H1 (cell line): ENCODE results near the gene PRSS36. TPM values are rescaled to one million over a fixed set of nuclear protein-coding genes. Genes with fewer than 3 reads are reported as not detected.

Experiments
- CTCF ChIA-PET: fragments of 300-600 bp; sonication (Branson Sonifier 250); formaldehyde crosslinking; loops from one replicate; lab custom pipeline; 2021; ENCODE audit not compliant: partially characterized antibody; lab: Charles Lee
- POLR2A ChIA-PET: fragments of 300-600 bp; sonication (Branson Sonifier 250); formaldehyde crosslinking; loops from one replicate; lab custom pipeline; 2021; ENCODE audit warnings: inconsistent platforms; ENCODE audit not compliant: partially characterized antibody; lab: Charles Lee
- DNase-seq, 2 experiments: peaks; one replicate each; pipeline versions ENCODE4 v3.0.0 to v3.0.0-alpha.2; 2010 to 2022; ENCODE audit warnings: low spot score in 2 of 2, low read depth in 1 of 2, mixed read lengths in 1 of 2
- FAIRE-seq: peaks from 2 replicates; lab custom pipeline; 2011; peaks lifted over from hg19 to GRCh38; lab: Jason Lieb, UNC
- H2AFZ ChIP-seq: 2 replicates; pipeline ENCODE4 v1.8.1; 2012; ENCODE audit warnings: low read length, inconsistent platforms
- H2AK5ac ChIP-seq: 2 replicates; pipeline ENCODE4 v1.6.1; 2013; ENCODE audit warnings: low read depth, low read length
- H2BK120ac ChIP-seq: replicated peaks from 2 replicates; pipeline ENCODE3; 2013; ENCODE audit warnings: low read depth, low read length, inconsistent platforms
- H2BK12ac ChIP-seq: 2 replicates; pipeline ENCODE4 v1.6.1; 2013; ENCODE audit warnings: low read depth, low read length
- H2BK15ac ChIP-seq: 2 replicates; pipeline ENCODE4 v1.6.1; 2013; ENCODE audit warnings: low read length
- H2BK20ac ChIP-seq: 2 replicates; pipeline ENCODE4 v1.6.1; 2013; ENCODE audit warnings: low read length
- H2BK5ac ChIP-seq: 2 replicates; pipeline ENCODE4 v1.6.1; 2013; ENCODE audit warnings: low read depth, low read length
- H3K14ac ChIP-seq: 2 replicates; pipeline ENCODE4 v1.6.1; 2013; ENCODE audit warnings: inconsistent platforms; ENCODE audit not compliant: insufficient read length
- H3K18ac ChIP-seq: 2 replicates; pipeline ENCODE4 v1.6.1; 2013; ENCODE audit warnings: low read length; ENCODE audit errors: extremely low read depth
- H3K23ac ChIP-seq: 2 replicates; pipeline ENCODE4 v1.6.1; 2013; ENCODE audit warnings: inconsistent platforms; ENCODE audit not compliant: insufficient read length
- H3K23me2 ChIP-seq: 2 replicates; pipeline ENCODE4 v1.6.1; 2013; ENCODE audit warnings: low read depth, low read length
- H3K27ac ChIP-seq: 2 replicates; pipeline ENCODE4 v1.6.1; 2011; ENCODE audit warnings: low read depth, low read length, inconsistent platforms
- H3K27me3 ChIP-seq, 4 experiments: replicated peaks in 1 of 4; 1 replicate in 1 of 4; 2 replicates in 3 of 4; pipeline versions ENCODE4 v1.6.1 to v1.8.1; 2011 to 2013; ENCODE audit warnings: low read length in 3 of 4, mild to moderate bottlenecking in 3 of 4, inconsistent platforms in 2 of 4, mixed read lengths in 2 of 4, moderate library complexity in 1 of 4; ENCODE audit not compliant: control insufficient read depth in 3 of 4, insufficient read depth in 3 of 4; ENCODE audit errors: extremely low read depth in 1 of 4
- H3K36me3 ChIP-seq, 4 experiments: 2 replicates each; pipeline versions ENCODE4 v1.6.1 to v1.8.1; 2011 to 2013; ENCODE audit warnings: mild to moderate bottlenecking in 4 of 4, low read length in 3 of 4, moderate library complexity in 2 of 4, control low read depth in 1 of 4, inconsistent platforms in 1 of 4; ENCODE audit not compliant: insufficient read depth in 4 of 4, control insufficient read depth in 2 of 4
- H3K4ac ChIP-seq: replicated peaks from 2 replicates; pipeline ENCODE3; 2013; ENCODE audit warnings: low read length, low read depth, mixed read lengths, inconsistent platforms; ENCODE audit not compliant: insufficient read length
- H3K4me1 ChIP-seq, 4 experiments: replicated peaks in 1 of 4; 1 replicate in 1 of 4; 2 replicates in 3 of 4; pipeline versions ENCODE4 v1.6.1 to v1.8.1; 2011 to 2013; ENCODE audit warnings: low read length in 3 of 4, inconsistent platforms in 2 of 4, mixed read lengths in 1 of 4; ENCODE audit not compliant: insufficient read depth in 4 of 4, control insufficient read depth in 3 of 4
- H3K4me2 ChIP-seq, 2 experiments: 2 replicates each; pipeline versions ENCODE4 v1.6.1 to v1.8.1; 2011 to 2013; ENCODE audit warnings: low read depth in 2 of 2, low read length in 2 of 2, control low read depth in 1 of 2, inconsistent platforms in 1 of 2, mild to moderate bottlenecking in 1 of 2; ENCODE audit not compliant: insufficient read depth in 1 of 2
- H3K4me3 ChIP-seq, 4 experiments: fragments of 200-600, 300-600 bp in 1 of 4; sonication (generic), shearing (Covaris generic), sonication (Bioruptor Twin) in 1 of 4; 2 replicates each; pipeline versions ENCODE4 v1.5.1 to v1.8.1; 2011 to 2016; ENCODE audit warnings: low read length in 4 of 4, low read depth in 3 of 4, control low read depth in 2 of 4, inconsistent platforms in 2 of 4, mild to moderate bottlenecking in 2 of 4, mixed read lengths in 1 of 4, moderate library complexity in 1 of 4; ENCODE audit not compliant: insufficient read depth in 2 of 4; ENCODE audit errors: extremely low read depth in 1 of 4
- H3K56ac ChIP-seq: replicated peaks from 2 replicates; pipeline ENCODE3; 2013; ENCODE audit warnings: low read depth, mild to moderate bottlenecking, mixed read lengths, low read length, inconsistent platforms; ENCODE audit not compliant: insufficient read length
- H3K79me1 ChIP-seq: 2 replicates; pipeline ENCODE4 v1.6.1; 2013; ENCODE audit warnings: low read depth, low read length, control low read depth
- H3K79me2 ChIP-seq, 2 experiments: 2 replicates each; pipeline versions ENCODE4 v1.6.1 to v1.8.1; 2012 to 2013; ENCODE audit warnings: low read length in 2 of 2, mild to moderate bottlenecking in 2 of 2, inconsistent platforms in 1 of 2; ENCODE audit not compliant: insufficient read depth in 2 of 2, control insufficient read depth in 1 of 2
- H3K9ac ChIP-seq, 4 experiments: replicated peaks in 1 of 4; 1 replicate in 1 of 4; 2 replicates in 3 of 4; pipeline versions ENCODE4 v1.6.1 to v1.8.1; 2011 to 2013; ENCODE audit warnings: low read depth in 3 of 4, low read length in 3 of 4, control low read depth in 2 of 4, mild to moderate bottlenecking in 2 of 4, moderate library complexity in 2 of 4, inconsistent platforms in 1 of 4; ENCODE audit errors: extremely low read depth in 1 of 4
- H3K9me3 ChIP-seq, 2 experiments: 2 replicates each; pipeline versions ENCODE4 v1.6.1 to v1.8.1; 2012 to 2013; ENCODE audit warnings: mild to moderate bottlenecking in 2 of 2, moderate library complexity in 2 of 2, control low read depth in 1 of 2, inconsistent platforms in 1 of 2, low read depth in 1 of 2, low read length in 1 of 2, mixed read lengths in 1 of 2; ENCODE audit not compliant: insufficient read depth in 2 of 2
- H4K20me1 ChIP-seq, 2 experiments: replicated peaks in 1 of 2; 2 replicates each; pipeline versions ENCODE3 to v1.8.1; 2011 to 2013; ENCODE audit warnings: inconsistent platforms in 2 of 2, low read length in 2 of 2, mild to moderate bottlenecking in 1 of 2; ENCODE audit not compliant: insufficient read depth in 2 of 2, control insufficient read depth in 1 of 2
- H4K5ac ChIP-seq: 2 replicates; pipeline ENCODE4 v1.6.1; 2013; ENCODE audit warnings: low read length, low read depth, mixed read lengths, inconsistent platforms; ENCODE audit not compliant: insufficient read length
- H4K8ac ChIP-seq: 2 replicates; pipeline ENCODE4 v1.8.0; 2013; ENCODE audit warnings: mild to moderate bottlenecking, moderate library complexity, low read length, inconsistent platforms; ENCODE audit not compliant: insufficient read depth; ENCODE audit errors: extremely low read depth
- H4K91ac ChIP-seq: replicated peaks from 2 replicates; pipeline ENCODE3; 2013; ENCODE audit warnings: low read length, mixed read lengths, inconsistent platforms; ENCODE audit not compliant: insufficient read length
- CHD1 ChIP-seq: IDR thresholded peaks from 2 replicates; pipeline ENCODE4 v1.6.1; 2012; ENCODE audit warnings: low read depth, low read length, improper control_type of control experiment
- EGR1 ChIP-seq: IDR thresholded peaks from 2 replicates; pipeline ENCODE4 v1.6.1; 2011; ENCODE audit warnings: low read depth, low read length, borderline replicate concordance
- EP300 ChIP-seq, 2 experiments: IDR thresholded peaks; 1 replicate in 1 of 2; 2 replicates in 1 of 2; pipeline ENCODE4 v1.6.1; 2011 to 2012; ENCODE audit warnings: low read depth in 2 of 2, low read length in 2 of 2, mild to moderate bottlenecking in 2 of 2, borderline replicate concordance in 1 of 2, inconsistent platforms in 1 of 2, moderate library complexity in 1 of 2
- HDAC2 ChIP-seq, 2 experiments: fragments of 300-600 bp in 1 of 2; sonication (generic) in 1 of 2; IDR thresholded peaks; 2 replicates each; pipeline ENCODE4 v1.6.1; 2011 to 2012; ENCODE audit warnings: low read depth in 2 of 2, low read length in 2 of 2, mild to moderate bottlenecking in 2 of 2, moderate library complexity in 2 of 2, borderline replicate concordance in 1 of 2, inconsistent platforms in 1 of 2
- JUN ChIP-seq: IDR thresholded peaks from 2 replicates; pipeline ENCODE4 v1.6.1; 2011; ENCODE audit warnings: low read depth, mild to moderate bottlenecking, improper control_type of control experiment, low read length
- KDM5A ChIP-seq: fragments of 200-600 bp; IDR thresholded peaks from 2 replicates; pipeline ENCODE4 v1.7.1; 2012; ENCODE audit warnings: mild to moderate bottlenecking, low read length, inconsistent platforms, mixed read lengths
- RXRA ChIP-seq: IDR thresholded peaks from 2 replicates; pipeline ENCODE4 v1.6.1; 2011; ENCODE audit warnings: low read depth, mild to moderate bottlenecking, low read length, moderate library complexity; ENCODE audit not compliant: insufficient read depth
- SIN3A ChIP-seq, 2 experiments: IDR thresholded peaks in 1 of 2; conservative IDR thresholded peaks in 1 of 2; 2 replicates each; pipeline ENCODE4 v1.6.1; 2011 to 2012; ENCODE audit warnings: low read length in 2 of 2, improper control_type of control experiment in 1 of 2, low read depth in 1 of 2, mild to moderate bottlenecking in 1 of 2
- TAF1 ChIP-seq: IDR thresholded peaks from 2 replicates; pipeline ENCODE4 v1.6.1; 2011; ENCODE audit warnings: mild to moderate bottlenecking, low read depth, low read length
- TEAD4 ChIP-seq: IDR thresholded peaks from 2 replicates; pipeline ENCODE4 v1.6.1; 2012; ENCODE audit warnings: low read depth, low read length, inconsistent platforms, mixed read lengths
- WGBS, 2 experiments: shearing (Covaris generic) in 1 of 2; methylation state at CpG; one replicate each; pipeline versions ENCODE4 v1.1.6 to v1.1.7; 2013 to 2015; ENCODE audit warnings: low lambda C conversion rate in 2 of 2, mixed read lengths in 2 of 2, inconsistent platforms in 1 of 2, low coverage in 1 of 2, missing lambda C conversion rate in 1 of 2; ENCODE audit not compliant: insufficient replicate concordance in 2 of 2, insufficient coverage in 1 of 2, insufficient read length in 1 of 2; ENCODE audit errors: extremely low coverage in 1 of 2, missing lambda C conversion rate in 1 of 2; 5-methylcytosine and 5-hydroxymethylcytosine counted together
- polyA plus RNA-seq, 7 experiments: library from polyadenylated mRNA; depleted of rRNA in 3 of 7; stranded (reverse) in 5 of 7; unstranded in 2 of 7; fragments of >200 nt in 5 of 7; fragments of 200-250 nt in 2 of 7; gene quantifications; 1 replicate in 5 of 7; 2 replicates in 1 of 7; 4 replicates in 1 of 7; pipeline versions ENCODE4 v1.2.1 to v1.2.3, GENCODE V29; 2011 to 2013; ENCODE audit warnings: missing spikeins in 2 of 7, mixed read lengths in 2 of 7
- total RNA-seq: library from RNA; stranded (reverse); fragmentation: NEBNext Ultra II Directional; extraction: Animal tissue kit (Norgen Biotek cat#: 25700); gene quantifications from 2 replicates; pipeline ENCODE4 v1.2.1, GENCODE V29; 2021

The PRSS36 gene
- total and polyA plus RNA-seq, 2 of the 8 experiments (the other 6 are each of a cell fraction or from before 2014, with no cell fraction given), result 1.3 to 1.9 TPM

- ChIA-PET CTCF (interaction anchor here (0.6 to 1.4 kb wide), 13 partner anchors 9 to 341 kb away, joined by 3 to 10 read pairs (median 3); partner anchors contain the start of genes BCKDK and HSD3B7), POLR2A (interaction anchor here (0.6 to 29.9 kb wide), 37 partner anchors 9 to 342 kb away, joined by 3 to 713 read pairs (median 5); partner anchors contain the start of genes ARMC5, BCKDK, FUS and HSD3B7)
- peak within 1 kb of the TSS; percentile 98; the same call in 1 of the 2 replicates for H4K8ac ChIP-seq
- 1% methylated on average over 30 of the region's 68 CpGs; no CpG with 5 or more reads in 1 of the 2 experiments for WGBS, 2 experiments
- peak within 1 kb of the TSS; percentile 90 for H3K27ac ChIP-seq
- peaks cover 16 to 26% (median 21%) of the 10 kb centered on the region in 4 experiments for H3K36me3 ChIP-seq
- no peak within 1 kb of the TSS for H3K56ac ChIP-seq
- H2BK15ac ChIP-seq, result no peak within 1 kb of the TSS
- no peak within 1 kb of the TSS for H2AK5ac ChIP-seq
- DNase-seq (peak; percentile 90 to 94), FAIRE-seq (no peak)
- no peak within 1 kb of the TSS for H2BK12ac ChIP-seq
- peaks cover 8% of the 10 kb centered on the region for H3K79me1 ChIP-seq
- no peaks in the 10 kb centered on the region for H3K27me3 ChIP-seq
- peaks cover 3 to 19% of the 10 kb centered on the region in 2 experiments; a peak in 3 of 4 replicates for H3K79me2 ChIP-seq
- H4K5ac ChIP-seq, result no peak within 1 kb of the TSS
- no peaks in the 10 kb centered on the region for H3K9me3 ChIP-seq
- no peak within 1 kb of the TSS; the same call in 1 of the 2 replicates for H3K18ac ChIP-seq
- peak within 1 kb of the TSS; percentile 75 to 92 (median 87) for H3K9ac ChIP-seq
- H2BK20ac ChIP-seq, result no peak within 1 kb of the TSS
- H4K91ac ChIP-seq, result no peak within 1 kb of the TSS
- H3K23ac ChIP-seq, result no peak within 1 kb of the TSS
- H2AFZ ChIP-seq, result no peak within 1 kb of the TSS
- H4K20me1 ChIP-seq, result peaks cover 0 to 5% of the 10 kb centered on the region in 2 experiments
- peaks cover 0 to 4% (median 2%) of the 10 kb centered on the region in 4 experiments; a peak in 3 of 7 replicates for H3K4me1 ChIP-seq
- peak within 1 kb of the TSS; percentile 70 to 96 (median 90) for H3K4me3 ChIP-seq
- H3K14ac ChIP-seq, result no peak within 1 kb of the TSS
- H3K4ac ChIP-seq, result no peak within 1 kb of the TSS
- H3K4me2 ChIP-seq, result peak within 1 kb of the TSS; percentile 94 to 98
- peak within 1 kb of the TSS; percentile 79 for H2BK5ac ChIP-seq
- no peak within 1 kb of the TSS for H2BK120ac ChIP-seq
- H3K23me2 ChIP-seq, result peaks cover 6% of the 10 kb centered on the region
- TF ChIP-seq TEAD4 (no peak), TAF1 (peak; percentile 86), CHD1 (no peak), EP300 (IDR thresholded peaks at IDR 0.05; ENCODE audit: borderline replicate concordance in 1 of 2, low read depth in 2 of 2, low read length in 2 of 2) (no peak), JUN (no peak), EGR1 (no peak), KDM5A (peak; percentile 94), RXRA (no peak), SIN3A (conservative IDR thresholded peaks at IDR 0.05 in 1 of 2, IDR thresholded peaks at IDR 0.05 in 1 of 2; ENCODE audit: low read depth in 1 of 2, low read length in 2 of 2) (peak; percentile 45 to 69; a peak in 1 of 4 replicates), HDAC2 (IDR thresholded peaks at IDR 0.05; ENCODE audit: borderline replicate concordance in 1 of 2, low read depth in 2 of 2, low read length in 2 of 2) (0 out of 4 replicates have a peak, but pooled peaks of 1 of the 2 experiments have one; percentile 36)
Measured at GRCh38 chr16:31117384-31118222, 32.3 kb downstream of the PRSS36 start, which contains the start of gene KAT8. Gene KAT8 (plus strand): TSS chr16:31117664. CDS start chr16:31117682, 18 bp downstream.
